Measurements from ENCODE around the gene AKR7A2.

- TF ChIP-seq CTCF (IDR thresholded peaks at IDR 0.05 in 4 of 5, conservative IDR thresholded peaks at IDR 0.05 in 1 of 5) (no peak), POLR2A (IDR thresholded peaks at IDR 0.05) (no peak)
Measured at GRCh38 chr1:19315378-19316198, 3.6 kb upstream of the AKR7A2 start.

Data from gastrocnemius medialis (tissue), 4 donors.